Measurements from ENCODE around the gene LPIN2.
A peak's percentile ranks its signal among the peaks of the same experiment; 100 is the strongest.

Gene LPIN2

DNA sequence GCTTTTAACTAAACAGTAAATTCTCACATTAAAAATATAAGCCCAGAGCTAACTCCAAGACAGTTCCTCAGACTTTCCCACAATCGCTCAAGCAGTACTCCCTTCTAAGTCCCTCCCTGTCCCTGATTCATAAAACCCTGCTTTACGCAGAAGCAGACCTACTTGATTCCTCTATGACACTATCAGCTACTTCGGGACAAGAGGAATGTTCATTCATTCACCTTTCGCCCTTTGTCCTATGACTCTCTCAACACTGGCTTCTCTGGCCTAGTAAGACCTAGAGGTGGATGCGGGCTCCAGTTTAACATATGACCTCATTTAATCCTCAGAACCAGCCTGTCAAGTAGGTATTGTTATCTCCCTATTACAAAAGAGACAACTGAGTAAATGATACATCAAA is 10.2 kb downstream of the LPIN2 start:
- Histone ChIP-seq H3K9me3 (ENCODE audit: control insufficient read depth, low read length) (no peaks in the 10 kb centered on the region), H3K9ac (no peak overlapping the region), H3K27ac (no peak overlapping the region), H3K4me2 (ENCODE audit: low read length) (no peak overlapping the region), H3K4me3 (ENCODE audit: low read depth, low read length) (no peak overlapping the region), H2AFZ (no peak overlapping the region), H3K4me1 (peaks cover 13% of the 10 kb centered on the region), H3K27me3 (ENCODE audit: control insufficient read depth, insufficient read depth, low read length) (no peaks in the 10 kb centered on the region), H3K36me3 (ENCODE audit: control insufficient read depth, insufficient read depth, low read length) (no peaks in the 10 kb centered on the region), H3K79me2 (peaks cover 41% of the 10 kb centered on the region)
- TF ChIP-seq, protein P1, sequence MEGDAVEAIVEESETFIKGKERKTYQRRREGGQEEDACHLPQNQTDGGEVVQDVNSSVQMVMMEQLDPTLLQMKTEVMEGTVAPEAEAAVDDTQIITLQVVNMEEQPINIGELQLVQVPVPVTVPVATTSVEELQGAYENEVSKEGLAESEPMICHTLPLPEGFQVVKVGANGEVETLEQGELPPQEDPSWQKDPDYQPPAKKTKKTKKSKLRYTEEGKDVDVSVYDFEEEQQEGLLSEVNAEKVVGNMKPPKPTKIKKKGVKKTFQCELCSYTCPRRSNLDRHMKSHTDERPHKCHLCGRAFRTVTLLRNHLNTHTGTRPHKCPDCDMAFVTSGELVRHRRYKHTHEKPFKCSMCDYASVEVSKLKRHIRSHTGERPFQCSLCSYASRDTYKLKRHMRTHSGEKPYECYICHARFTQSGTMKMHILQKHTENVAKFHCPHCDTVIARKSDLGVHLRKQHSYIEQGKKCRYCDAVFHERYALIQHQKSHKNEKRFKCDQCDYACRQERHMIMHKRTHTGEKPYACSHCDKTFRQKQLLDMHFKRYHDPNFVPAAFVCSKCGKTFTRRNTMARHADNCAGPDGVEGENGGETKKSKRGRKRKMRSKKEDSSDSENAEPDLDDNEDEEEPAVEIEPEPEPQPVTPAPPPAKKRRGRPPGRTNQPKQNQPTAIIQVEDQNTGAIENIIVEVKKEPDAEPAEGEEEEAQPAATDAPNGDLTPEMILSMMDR (IDR thresholded peaks at IDR 0.05) = no peak

- no peak overlapping the region for H3K9ac ChIP-seq
- peak overlapping the region; percentile 13 for H3K4me3 ChIP-seq (ENCODE audit: low read depth, low read length)
- no peaks in the 10 kb centered on the region for H3K9me3 ChIP-seq (ENCODE audit: control insufficient read depth, low read length)
- H3K4me2 ChIP-seq (ENCODE audit: low read length) = peak overlapping the region; percentile 25
- peaks cover 20% of the 10 kb centered on the region for H3K4me1 ChIP-seq
- TF ChIP-seq, protein P1 (IDR thresholded peaks at IDR 0.05) = no peak
- peak overlapping the region; percentile 79 for H2AFZ ChIP-seq
- H3K27me3 ChIP-seq (ENCODE audit: control insufficient read depth, insufficient read depth, low read length) = no peaks in the 10 kb centered on the region
- no peaks in the 10 kb centered on the region for H3K36me3 ChIP-seq (ENCODE audit: control insufficient read depth, insufficient read depth, low read length)
- H3K79me2 ChIP-seq = peaks cover 34% of the 10 kb centered on the region
- H3K27ac ChIP-seq = peak overlapping the region; percentile 91
Measured at GRCh38 chr18:2998644-2999043, 14.3 kb downstream of the LPIN2 start.

DNA sequence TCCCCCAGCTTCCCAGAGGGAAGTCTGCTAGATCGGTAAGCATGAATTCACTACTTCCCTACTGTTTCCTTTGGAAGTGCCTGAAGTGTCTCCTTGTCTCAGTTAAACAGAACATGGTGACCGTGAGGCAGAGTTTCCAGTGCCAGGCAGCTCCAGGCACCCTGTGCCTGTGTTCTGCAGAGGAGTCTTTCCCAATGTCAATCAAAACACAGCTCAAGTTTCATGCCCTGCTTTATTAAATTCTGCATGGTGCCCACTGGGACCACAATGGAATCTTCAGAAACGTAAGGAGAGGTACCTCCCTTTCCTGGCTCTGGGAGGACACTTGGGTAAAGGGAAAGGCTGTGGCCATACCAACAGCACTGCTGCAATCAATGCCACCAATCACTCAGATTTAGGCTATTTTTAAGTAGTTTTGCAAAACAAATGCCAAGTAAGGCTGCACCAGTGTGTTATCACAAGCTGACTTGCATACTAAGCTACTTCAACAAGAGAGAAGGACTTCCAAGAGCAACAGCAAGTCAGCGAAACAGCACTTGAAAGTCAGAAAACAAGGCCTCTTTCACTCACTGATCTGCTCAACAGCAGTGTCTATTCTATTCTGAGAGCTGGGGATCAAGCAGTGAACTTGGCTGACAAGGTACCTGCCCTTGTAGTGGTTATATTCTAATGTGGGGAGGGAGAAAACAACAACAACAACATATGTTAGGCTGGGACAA is 14.9 kb downstream of the LPIN2 start:
- Histone ChIP-seq H3K79me2 (peaks cover 30% of the 10 kb centered on the region), H3K9me3 (ENCODE audit: control insufficient read depth, low read length) (no peaks in the 10 kb centered on the region), H3K4me2 (ENCODE audit: low read length) (peak overlapping the region; percentile 18), H3K4me3 (ENCODE audit: low read depth, low read length) (peak overlapping the region; percentile 13), H2AFZ (peak overlapping the region; percentile 79), H3K36me3 (ENCODE audit: control insufficient read depth, insufficient read depth, low read length) (no peaks in the 10 kb centered on the region), H3K9ac (no peak overlapping the region), H3K27ac (peak overlapping the region; percentile 91), H3K4me1 (peaks cover 20% of the 10 kb centered on the region), H3K27me3 (ENCODE audit: control insufficient read depth, insufficient read depth, low read length) (no peaks in the 10 kb centered on the region)
- TF ChIP-seq, protein P1 (IDR thresholded peaks at IDR 0.05) = no peak

DNA sequence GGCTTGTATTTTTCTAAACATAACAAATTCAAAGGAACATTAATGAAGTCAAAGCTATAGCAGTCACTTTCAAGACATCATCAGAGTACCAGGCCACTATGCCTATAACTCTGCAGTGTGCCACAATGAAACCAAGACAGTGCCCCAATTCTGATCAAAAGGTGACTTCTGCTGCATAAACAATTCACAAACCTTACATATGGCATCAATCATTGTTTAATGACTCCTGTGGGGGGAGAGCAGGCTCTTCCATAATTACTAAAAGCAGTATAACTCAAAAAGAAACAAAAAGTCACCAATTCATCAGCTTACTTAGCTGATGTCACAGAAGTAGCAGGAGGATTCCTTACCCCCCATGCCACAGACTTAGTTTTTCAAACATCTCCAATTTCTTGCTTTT is 15.5 kb downstream of the LPIN2 start:
- H3K9me3 ChIP-seq (ENCODE audit: control insufficient read depth, low read length) = no peaks in the 10 kb centered on the region
- H3K4me2 ChIP-seq (ENCODE audit: low read length) = no peak overlapping the region
- no peaks in the 10 kb centered on the region for H3K27me3 ChIP-seq (ENCODE audit: control insufficient read depth, insufficient read depth, low read length)
- TF ChIP-seq, protein P1 (IDR thresholded peaks at IDR 0.05) = no peak
- peaks cover 20% of the 10 kb centered on the region for H3K4me1 ChIP-seq
- peaks cover 27% of the 10 kb centered on the region for H3K79me2 ChIP-seq
- peak overlapping the region; percentile 91 for H3K27ac ChIP-seq
- no peak overlapping the region for H3K9ac ChIP-seq
- H3K4me3 ChIP-seq (ENCODE audit: low read depth, low read length) = no peak overlapping the region
- peak overlapping the region; percentile 79 for H2AFZ ChIP-seq
- H3K36me3 ChIP-seq (ENCODE audit: control insufficient read depth, insufficient read depth, low read length) = no peaks in the 10 kb centered on the region
